H1 (cell line): Measurements from ENCODE around the gene SLC25A48. TPM values are rescaled to one million over a fixed set of nuclear protein-coding genes. Genes with fewer than 3 reads are reported as not detected.

Source experiments
- CTCF ChIP-seq, 3 experiments: IDR thresholded peaks; 1 replicate in 2 of 3; 2 replicates in 1 of 3; pipeline versions ENCODE4 v1.5.1 to v1.6.1; 2011; ENCODE audit warnings: low read length in 3 of 3, mild to moderate bottlenecking in 3 of 3, inconsistent platforms in 2 of 3, low read depth in 1 of 3, moderate library complexity in 1 of 3; ENCODE audit not compliant: insufficient read depth in 1 of 3; ENCODE audit errors: control extremely low read depth in 1 of 3
- RAD21 ChIP-seq, 2 experiments: IDR thresholded peaks in 1 of 2; conservative IDR thresholded peaks in 1 of 2; 2 replicates each; pipeline ENCODE4 v1.6.1; 2011; ENCODE audit warnings: low read depth in 2 of 2, low read length in 2 of 2, improper control_type of control experiment in 1 of 2, inconsistent platforms in 1 of 2, mild to moderate bottlenecking in 1 of 2, moderate library complexity in 1 of 2
- RBBP5 ChIP-seq: IDR thresholded peaks from 2 replicates; pipeline ENCODE4 v1.7.1; 2012; ENCODE audit warnings: low read depth, mild to moderate bottlenecking, inconsistent platforms, low read length, moderate library complexity, borderline replicate concordance
- SIRT6 ChIP-seq: IDR thresholded peaks from one replicate; pipeline ENCODE4 v1.7.1; 2012; ENCODE audit warnings: low read length, inconsistent platforms
- SIX5 ChIP-seq: IDR thresholded peaks from 2 replicates; pipeline ENCODE4 v1.6.1; 2011; ENCODE audit warnings: mild to moderate bottlenecking, low read depth, low read length
- SP2 ChIP-seq: IDR thresholded peaks from 2 replicates; pipeline ENCODE4 v1.6.1; 2012; ENCODE audit warnings: mild to moderate bottlenecking, low read length, inconsistent platforms
- polyA plus RNA-seq, 7 experiments: library from polyadenylated mRNA; depleted of rRNA in 3 of 7; stranded (reverse) in 5 of 7; unstranded in 2 of 7; fragments of >200 nt in 5 of 7; fragments of 200-250 nt in 2 of 7; gene quantifications; 1 replicate in 5 of 7; 2 replicates in 1 of 7; 4 replicates in 1 of 7; pipeline versions ENCODE4 v1.2.1 to v1.2.3, GENCODE V29; 2011 to 2013; ENCODE audit warnings: missing spikeins in 2 of 7, mixed read lengths in 2 of 7
- total RNA-seq: library from RNA; stranded (reverse); fragmentation: NEBNext Ultra II Directional; extraction: Animal tissue kit (Norgen Biotek cat#: 25700); gene quantifications from 2 replicates; pipeline ENCODE4 v1.2.1, GENCODE V29; 2021

SLC25A48 gene
- total and polyA plus RNA-seq, 2 of the 8 experiments (the other 6 are each of a cell fraction or from before 2014, with no cell fraction given), result 1.3 to 1.8 TPM

- TF ChIP-seq CTCF (IDR thresholded peaks at IDR 0.05; ENCODE audit: control extremely low read depth in 1 of 3, insufficient read depth in 1 of 3, low read depth in 1 of 3, low read length in 3 of 3) (no peak), RAD21 (IDR thresholded peaks at IDR 0.05 in 1 of 2, conservative IDR thresholded peaks at IDR 0.05 in 1 of 2; ENCODE audit: low read depth in 2 of 2, low read length in 2 of 2) (no peak), SIX5 (no peak), SP2 (no peak), RBBP5 (no peak), SIRT6 (no peak)
Measured at GRCh38 chr5:135915466-135916001, 81.1 kb downstream of the SLC25A48 start (continued).
